Naive thymus-derived CD8-positive, alpha-beta T cell (primary cell): ENCODE data around the gene KCNH5. TPM values are rescaled to one million over a fixed set of nuclear protein-coding genes. Genes with fewer than 3 reads are reported as not detected.

Experiments used
- ATAC-seq, 2 donors: fragments of 150-1000 bp; cut with Tn5 transposase in 1 of 2; sonication (Bioruptor Pico), chemical (Tn5 transposase) in 1 of 2; 1 replicate in 1 of 2; 2 replicates in 1 of 2; pipeline ENCODE4 v1.10.0; 2021; ENCODE audit warnings: mild to moderate bottlenecking in 2 of 2, moderate library complexity in 2 of 2
- POLR2A ChIA-PET: fragments of 350-600 bp; sonication (Branson Sonifier 250); formaldehyde crosslinking; loops from one replicate; lab custom pipeline; 2021; ENCODE audit warnings: antibody characterized with exemption; lab: Charles Lee
- DNase-seq, 10 donors: peaks; one replicate each; pipeline versions ENCODE4 v3.0.0 to v3.0.0-alpha.2; 2020 to 2022
- H3K27ac Mint-ChIP-seq, 10 donors: one replicate each; pipeline ENCODE4 v1.8.0; 2020 to 2022; ENCODE audit warnings: mild to moderate bottlenecking in 10 of 10, mixed read lengths in 10 of 10, moderate library complexity in 4 of 10, inconsistent platforms in 1 of 10
- H3K27me3 Mint-ChIP-seq, 5 donors: one replicate each; pipeline ENCODE4 v1.8.0; 2021 to 2022; ENCODE audit warnings: mixed read lengths in 5 of 5
- H3K36me3 Mint-ChIP-seq, 3 donors: one replicate each; pipeline ENCODE4 v1.8.0; 2020 to 2022; ENCODE audit warnings: mixed read lengths in 3 of 3, mild to moderate bottlenecking in 2 of 3, inconsistent platforms in 1 of 3
- H3K4me1 Mint-ChIP-seq, 4 donors: one replicate each; pipeline ENCODE4 v1.8.0; 2021 to 2022; ENCODE audit warnings: mixed read lengths in 4 of 4
- H3K4me3 Mint-ChIP-seq, 10 donors: one replicate each; pipeline ENCODE4 v1.8.0; 2020 to 2022; ENCODE audit warnings: mild to moderate bottlenecking in 10 of 10, mixed read lengths in 10 of 10, moderate library complexity in 6 of 10, inconsistent platforms in 1 of 10
- H3K9me3 Mint-ChIP-seq, 9 donors: one replicate each; pipeline ENCODE4 v1.8.0; 2020 to 2022; ENCODE audit warnings: mixed read lengths in 9 of 9, mild to moderate bottlenecking in 3 of 9, inconsistent platforms in 1 of 9, moderate library complexity in 1 of 9
- polyA plus RNA-seq, 3 donors: library from polyadenylated mRNA; unstranded; fragments of 300-500 nt; fragmentation: Illumina TruSeq; gene quantifications; one replicate each; pipeline ENCODE4 v1.2.3, GENCODE V29; 2021
- total RNA-seq, 8 experiments: library from RNA in 2 of 8; stranded (reverse) in 2 of 8; gene quantifications; one replicate each; pipeline ENCODE4 v1.2.3 and lab custom pipeline; 2021 to 2026

The KCNH5 gene
- total and polyA plus RNA-seq, 5 experiments from 2014 or later: not detected

DNA sequence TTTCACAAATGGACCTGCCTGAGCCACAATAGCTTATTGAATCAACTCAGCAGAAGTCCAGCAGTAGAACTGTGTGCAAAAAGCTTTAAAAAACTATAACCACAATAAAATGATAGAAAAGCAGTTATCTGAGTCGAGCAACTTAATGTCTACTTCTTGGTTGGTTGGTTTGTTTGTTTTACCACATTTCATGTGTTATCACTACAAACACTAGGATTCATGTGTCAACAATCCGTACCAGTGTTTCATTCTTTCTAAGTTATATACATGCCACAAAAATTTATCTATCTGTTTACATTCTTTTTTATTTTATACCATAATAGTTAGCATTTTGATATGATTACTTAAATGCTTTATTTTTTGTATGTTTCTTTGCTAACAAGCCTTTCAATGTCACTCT, 339.0 kb downstream of the KCNH5 start:
- no peaks in the 10 kb centered on the region for H3K36me3 Mint-ChIP-seq
- ATAC-seq (no peak), DNase-seq (no peak)
- H3K27me3 Mint-ChIP-seq: no peaks in the 10 kb centered on the region
- peaks cover 0 to 2% (median 0%) of the 10 kb centered on the region in 9 donors for H3K9me3 Mint-ChIP-seq
- no peak overlapping the region for H3K27ac Mint-ChIP-seq
- H3K4me3 Mint-ChIP-seq: no peak overlapping the region
- H3K4me1 Mint-ChIP-seq: no peaks in the 10 kb centered on the region
- POLR2A ChIA-PET: no interaction called here

DNA sequence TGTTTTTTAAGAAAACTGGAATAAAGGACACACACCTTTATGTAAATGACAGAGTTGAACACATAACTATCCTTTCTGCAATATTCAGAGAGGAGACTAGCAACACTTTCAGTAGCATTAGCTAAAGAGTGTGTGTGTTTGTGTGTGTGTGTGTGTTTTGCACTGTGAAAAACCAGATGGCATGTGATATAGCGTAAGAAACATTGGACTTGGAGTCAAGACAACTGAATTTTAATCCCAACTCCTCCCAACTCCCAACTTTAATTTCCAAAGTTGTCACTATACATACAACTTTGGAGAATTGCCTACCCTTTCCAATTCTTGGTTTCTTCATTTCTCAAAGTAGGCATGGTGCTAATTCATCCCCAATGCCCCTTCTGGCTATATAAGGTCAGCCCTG, 347.8 kb downstream of the KCNH5 start:
- no peaks in the 10 kb centered on the region for H3K36me3 Mint-ChIP-seq
- DNase-seq: no peak
- H3K27me3 Mint-ChIP-seq: peaks cover 0 to 1% (median 0%) of the 10 kb centered on the region in 5 donors
- POLR2A ChIA-PET: no interaction called here
- H3K4me1 Mint-ChIP-seq: no peaks in the 10 kb centered on the region
- no peak overlapping the region for H3K27ac Mint-ChIP-seq
- H3K9me3 Mint-ChIP-seq: peaks cover 0 to 9% (median 0%) of the 10 kb centered on the region in 9 donors
- H3K4me3 Mint-ChIP-seq: no peak overlapping the region
- ATAC-seq: no peak

DNA sequence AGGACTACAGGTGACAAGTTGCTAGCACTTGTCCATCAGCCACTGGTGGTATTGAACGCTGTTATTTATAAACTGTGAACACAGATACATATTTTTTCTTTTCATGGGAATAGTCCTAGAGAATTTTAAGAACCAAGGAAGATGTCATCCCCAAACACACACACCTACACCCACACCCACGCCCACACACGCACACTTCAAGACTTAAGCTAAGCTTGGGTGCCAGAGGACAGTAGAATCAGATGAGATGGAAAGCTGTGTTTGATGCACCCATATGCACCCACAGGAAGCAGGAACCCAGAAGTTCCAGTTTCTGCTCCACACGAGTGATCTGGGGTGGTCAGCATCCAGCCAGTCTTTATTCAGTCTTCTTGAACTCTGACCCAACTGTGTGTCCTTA, 348.3 kb downstream of the KCNH5 start:
- no peaks in the 10 kb centered on the region for H3K4me1 Mint-ChIP-seq
- H3K36me3 Mint-ChIP-seq: no peaks in the 10 kb centered on the region
- POLR2A ChIA-PET: no interaction called here
- H3K4me3 Mint-ChIP-seq: no peak overlapping the region
- H3K27ac Mint-ChIP-seq: no peak overlapping the region
- peaks cover 0 to 1% (median 0%) of the 10 kb centered on the region in 5 donors for H3K27me3 Mint-ChIP-seq
- ATAC-seq: no peak
- H3K9me3 Mint-ChIP-seq: peaks cover 0 to 11% (median 0%) of the 10 kb centered on the region in 9 donors
- DNase-seq: no peak

DNA sequence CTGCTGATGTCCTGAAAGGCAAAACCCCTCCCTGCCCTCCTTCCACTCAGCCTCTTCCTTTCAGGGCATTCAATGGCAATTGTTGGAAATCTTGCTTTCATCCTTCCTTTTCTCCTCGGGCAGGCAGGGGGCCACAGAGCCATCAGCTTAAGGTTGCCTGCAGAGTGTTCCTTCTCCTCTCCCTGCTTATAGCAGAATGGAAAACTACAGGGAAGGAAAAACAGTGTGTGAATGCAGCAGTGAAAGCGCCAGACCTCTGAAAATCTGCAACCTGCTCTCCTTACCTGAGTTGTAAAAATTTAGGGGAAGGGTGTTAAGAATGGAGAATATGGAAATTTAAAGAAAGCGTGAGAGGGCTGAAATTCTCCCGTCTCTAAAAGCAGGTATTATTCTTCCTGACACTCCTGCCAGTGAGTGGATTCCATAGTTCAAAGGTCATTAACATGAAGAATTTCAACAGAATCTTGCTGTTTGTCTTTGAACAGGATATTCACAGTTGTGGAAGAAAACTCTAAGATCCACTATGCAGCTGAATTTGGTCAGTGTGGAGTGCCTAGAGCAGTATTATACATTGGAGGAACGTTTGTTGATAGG, 348.8 kb downstream of the KCNH5 start:
- Mint-ChIP-seq H3K9me3 (peaks cover 0 to 12% (median 0%) of the 10 kb centered on the region in 9 donors), H3K36me3 (no peaks in the 10 kb centered on the region), H3K4me1 (no peaks in the 10 kb centered on the region), H3K27me3 (peaks cover 0 to 1% (median 0%) of the 10 kb centered on the region in 5 donors), H3K27ac (no peak overlapping the region), H3K4me3 (no peak overlapping the region)
- no peak for DNase-seq
- no peak for ATAC-seq
- POLR2A ChIA-PET: no interaction called here

DNA sequence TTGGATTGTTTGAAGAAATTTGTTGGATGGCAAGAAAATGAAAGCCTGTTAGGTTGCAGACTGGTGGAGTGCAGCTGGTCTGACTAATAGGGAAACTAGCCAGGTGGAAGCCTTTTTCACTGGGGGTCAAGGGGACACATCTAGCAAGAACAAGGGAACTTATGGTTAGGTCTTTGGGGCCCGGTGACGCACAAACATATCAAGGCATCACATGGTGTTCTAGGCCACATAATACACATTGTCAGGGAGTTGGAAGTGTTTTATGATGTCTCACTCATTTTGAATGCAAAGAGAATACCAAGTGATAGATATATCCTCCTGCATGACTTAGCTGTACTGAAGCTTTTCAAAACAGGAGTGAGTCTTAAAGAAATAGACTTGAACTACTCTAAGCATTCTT, 351.2 kb downstream of the KCNH5 start:
- Mint-ChIP-seq H3K27me3 (peaks cover 0 to 1% (median 0%) of the 10 kb centered on the region in 5 donors), H3K27ac (no peak overlapping the region), H3K9me3 (peaks cover 0 to 12% (median 1%) of the 10 kb centered on the region in 9 donors), H3K36me3 (no peaks in the 10 kb centered on the region), H3K4me1 (no peaks in the 10 kb centered on the region), H3K4me3 (no peak overlapping the region)
- ATAC-seq: no peak
- POLR2A ChIA-PET: no interaction called here
- no peak for DNase-seq

DNA sequence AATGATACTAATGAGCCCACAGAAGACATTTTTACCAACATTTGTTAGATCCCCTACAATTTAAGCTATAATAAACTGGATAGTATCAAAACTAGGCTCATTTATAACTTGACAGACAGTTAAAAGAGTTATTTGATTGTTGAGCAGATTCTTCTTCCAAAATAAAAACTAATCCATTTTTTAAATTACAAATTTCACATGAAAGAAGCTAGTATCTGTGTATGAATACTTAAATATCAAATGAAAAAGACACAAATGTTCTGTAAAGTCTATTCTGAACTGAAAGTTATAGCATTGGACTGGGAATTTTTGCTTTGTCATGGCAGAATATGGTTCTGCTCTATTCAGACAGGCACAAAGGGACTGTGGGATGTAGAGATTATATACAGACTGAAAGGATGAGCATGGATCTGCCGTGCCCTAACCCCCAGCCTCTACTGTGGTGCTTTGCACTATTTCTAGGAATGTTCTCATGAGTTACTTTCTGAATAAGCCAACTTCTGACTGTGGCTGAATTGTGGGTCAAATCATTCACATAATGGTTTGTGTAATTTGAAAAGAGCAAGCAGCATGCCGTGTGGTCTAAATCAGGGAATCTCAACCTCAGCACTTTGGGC, 352.7 kb downstream of the KCNH5 start:
- H3K36me3 Mint-ChIP-seq: no peaks in the 10 kb centered on the region
- ATAC-seq (no peak), DNase-seq (no peak)
- peaks cover 0 to 1% (median 0%) of the 10 kb centered on the region in 5 donors for H3K27me3 Mint-ChIP-seq
- H3K9me3 Mint-ChIP-seq: peaks cover 0 to 13% (median 8%) of the 10 kb centered on the region in 9 donors
- no peaks in the 10 kb centered on the region for H3K4me1 Mint-ChIP-seq
- H3K4me3 Mint-ChIP-seq: no peak overlapping the region
- H3K27ac Mint-ChIP-seq: no peak overlapping the region
- POLR2A ChIA-PET: no interaction called here

DNA sequence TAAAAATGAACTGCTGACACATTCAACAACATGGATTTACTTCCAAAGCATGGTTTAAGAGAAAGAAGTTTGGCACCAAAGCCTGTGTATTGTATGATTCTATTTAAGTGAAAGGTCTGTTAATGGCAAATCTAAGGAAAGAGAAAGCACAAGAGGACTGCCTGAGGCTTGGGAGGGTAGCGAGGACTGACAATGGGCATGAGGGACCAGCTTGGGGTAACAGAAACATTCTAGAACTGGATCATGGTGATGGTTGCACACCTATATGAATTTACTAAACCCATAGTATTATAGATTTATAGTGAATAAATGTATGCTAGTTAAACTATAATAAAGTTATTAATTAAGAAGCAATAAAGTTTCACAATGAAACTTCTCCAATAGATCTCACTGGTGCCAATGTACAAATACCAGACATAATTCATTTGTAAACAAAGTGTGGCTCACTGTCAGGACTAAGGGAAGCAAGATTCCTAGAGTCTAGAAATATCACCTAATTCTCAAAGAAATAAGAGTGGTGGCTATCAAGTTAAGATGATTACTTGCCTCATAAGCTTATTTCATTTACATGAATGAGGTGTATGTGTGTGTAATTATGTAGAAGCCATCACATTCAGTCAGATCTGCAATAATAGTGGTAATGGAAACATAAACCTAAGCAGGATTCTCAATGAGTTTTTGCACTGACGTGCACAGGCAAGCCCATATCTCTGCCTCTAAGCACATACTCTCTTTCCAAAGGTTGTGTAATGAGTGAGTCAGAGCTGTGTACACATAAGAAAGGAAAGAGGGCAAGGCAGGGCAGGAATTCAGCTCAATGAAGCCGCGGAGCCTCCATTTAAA, 353.4 kb downstream of the KCNH5 start:
- POLR2A ChIA-PET: no interaction called here
- ATAC-seq (no peak), DNase-seq (no peak)
- Mint-ChIP-seq H3K9me3 (peaks cover 0 to 21% (median 9%) of the 10 kb centered on the region in 9 donors), H3K4me3 (no peak overlapping the region), H3K36me3 (no peaks in the 10 kb centered on the region), H3K27ac (no peak overlapping the region), H3K4me1 (no peaks in the 10 kb centered on the region), H3K27me3 (peaks cover 0 to under 1% (median 0%) of the 10 kb centered on the region in 5 donors)

DNA sequence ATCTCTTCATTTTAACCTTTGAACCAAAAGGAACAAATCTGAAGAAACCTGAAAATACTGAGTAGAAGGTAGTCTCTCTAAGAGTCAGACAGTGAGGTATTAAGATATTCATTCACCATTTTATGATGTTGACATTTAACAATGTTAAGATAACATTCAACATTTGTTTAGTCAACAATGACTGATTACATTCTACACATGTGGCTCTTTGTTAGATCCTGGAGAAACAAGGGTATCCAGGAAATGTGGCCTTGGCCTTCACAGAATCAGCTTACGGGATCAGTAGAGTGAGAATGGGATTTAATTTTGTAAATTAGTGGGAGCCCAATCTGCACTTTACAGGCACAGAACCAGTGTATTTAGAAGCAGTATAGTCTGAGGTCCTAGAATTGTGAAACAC, 355.5 kb downstream of the KCNH5 start:
- Mint-ChIP-seq H3K27me3 (no peaks in the 10 kb centered on the region), H3K4me3 (no peak overlapping the region), H3K4me1 (no peaks in the 10 kb centered on the region), H3K36me3 (no peaks in the 10 kb centered on the region), H3K27ac (no peak overlapping the region), H3K9me3 (peaks cover 0 to 22% (median 11%) of the 10 kb centered on the region in 9 donors)
- DNase-seq (no peak), ATAC-seq (no peak)
- POLR2A ChIA-PET: no interaction called here

DNA sequence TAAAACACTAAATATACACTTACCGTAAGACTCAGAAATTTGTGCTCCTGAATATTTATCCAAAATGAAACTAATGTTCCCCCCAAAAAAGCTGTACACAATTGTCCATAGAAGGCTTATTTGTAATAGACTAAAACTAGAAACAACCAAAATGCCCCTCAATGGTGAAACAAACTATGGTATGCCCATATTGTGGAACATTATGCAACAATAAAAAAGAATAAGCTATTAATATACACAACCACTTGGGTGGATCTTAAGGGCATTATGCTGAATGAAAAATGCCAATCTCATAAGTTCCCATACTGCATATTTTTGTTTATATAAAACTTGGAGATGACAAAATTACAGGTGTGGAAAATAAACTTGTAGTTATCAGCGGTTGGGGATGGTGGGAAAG, 357.4 kb downstream of the KCNH5 start:
- POLR2A ChIA-PET: no interaction called here
- H3K9me3 Mint-ChIP-seq: peaks cover 0 to 24% (median 11%) of the 10 kb centered on the region in 9 donors
- no peaks in the 10 kb centered on the region for H3K4me1 Mint-ChIP-seq
- no peak overlapping the region for H3K27ac Mint-ChIP-seq
- ATAC-seq: no peak
- H3K36me3 Mint-ChIP-seq: no peaks in the 10 kb centered on the region
- H3K27me3 Mint-ChIP-seq: no peaks in the 10 kb centered on the region
- DNase-seq: no peak
- H3K4me3 Mint-ChIP-seq: no peak overlapping the region

DNA sequence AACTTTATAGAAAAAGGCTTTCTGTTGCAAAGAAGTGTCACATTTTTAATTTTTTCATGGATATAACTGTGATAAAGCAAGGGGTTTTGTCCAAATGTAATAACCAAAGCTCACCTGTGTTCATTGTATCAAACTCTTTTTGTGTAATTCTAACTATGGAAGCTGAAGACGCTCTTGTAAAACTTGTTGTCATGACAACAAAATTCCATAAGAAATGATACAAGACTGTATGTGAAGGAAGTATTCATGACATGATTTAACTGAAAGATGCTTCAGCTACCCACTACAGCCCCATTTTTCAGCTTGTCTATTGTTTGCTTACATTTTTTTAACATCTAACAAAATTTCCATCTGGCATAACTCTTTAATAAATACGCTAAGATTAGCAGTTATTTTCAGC, 360.9 kb downstream of the KCNH5 start:
- Mint-ChIP-seq H3K27ac (no peak overlapping the region), H3K4me1 (no peaks in the 10 kb centered on the region)

DNA sequence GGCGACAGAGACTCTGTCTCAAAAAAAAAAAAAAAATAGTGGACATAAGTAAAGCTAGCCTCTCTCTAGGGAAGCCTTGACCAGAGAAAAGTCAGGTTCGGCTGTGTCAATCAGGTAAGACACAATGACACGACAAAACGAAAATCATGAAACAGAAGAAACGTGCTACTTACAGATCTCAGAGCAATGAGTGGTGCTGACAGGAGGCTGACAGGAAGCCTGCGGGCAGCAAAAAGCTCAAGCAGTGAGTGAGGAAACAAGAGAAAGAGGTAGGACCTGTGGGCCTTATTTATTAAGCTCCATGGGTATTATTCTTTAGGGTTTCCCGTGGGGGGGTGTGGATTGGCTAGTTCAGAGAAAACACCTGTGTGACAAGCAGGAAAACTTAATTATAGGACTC, 363.1 kb downstream of the KCNH5 start:
- peaks cover 0 to 31% (median 7%) of the 10 kb centered on the region in 9 donors for H3K9me3 Mint-ChIP-seq
- DNase-seq: no peak
- H3K27me3 Mint-ChIP-seq: no peaks in the 10 kb centered on the region
- no peaks in the 10 kb centered on the region for H3K4me1 Mint-ChIP-seq
- H3K27ac Mint-ChIP-seq: no peak overlapping the region
- no peak overlapping the region for H3K4me3 Mint-ChIP-seq
- POLR2A ChIA-PET: no interaction called here
- no peak for ATAC-seq
- H3K36me3 Mint-ChIP-seq: no peaks in the 10 kb centered on the region

More for the DNA sequence above, 360.9 kb downstream of the KCNH5 start:
- H3K4me3 Mint-ChIP-seq: no peak overlapping the region
- H3K36me3 Mint-ChIP-seq: no peaks in the 10 kb centered on the region
- H3K9me3 Mint-ChIP-seq: peaks cover 0 to 34% (median 13%) of the 10 kb centered on the region in 9 donors
- no peak for ATAC-seq
- POLR2A ChIA-PET: no interaction called here
- no peak for DNase-seq
- H3K27me3 Mint-ChIP-seq: no peaks in the 10 kb centered on the region

DNA sequence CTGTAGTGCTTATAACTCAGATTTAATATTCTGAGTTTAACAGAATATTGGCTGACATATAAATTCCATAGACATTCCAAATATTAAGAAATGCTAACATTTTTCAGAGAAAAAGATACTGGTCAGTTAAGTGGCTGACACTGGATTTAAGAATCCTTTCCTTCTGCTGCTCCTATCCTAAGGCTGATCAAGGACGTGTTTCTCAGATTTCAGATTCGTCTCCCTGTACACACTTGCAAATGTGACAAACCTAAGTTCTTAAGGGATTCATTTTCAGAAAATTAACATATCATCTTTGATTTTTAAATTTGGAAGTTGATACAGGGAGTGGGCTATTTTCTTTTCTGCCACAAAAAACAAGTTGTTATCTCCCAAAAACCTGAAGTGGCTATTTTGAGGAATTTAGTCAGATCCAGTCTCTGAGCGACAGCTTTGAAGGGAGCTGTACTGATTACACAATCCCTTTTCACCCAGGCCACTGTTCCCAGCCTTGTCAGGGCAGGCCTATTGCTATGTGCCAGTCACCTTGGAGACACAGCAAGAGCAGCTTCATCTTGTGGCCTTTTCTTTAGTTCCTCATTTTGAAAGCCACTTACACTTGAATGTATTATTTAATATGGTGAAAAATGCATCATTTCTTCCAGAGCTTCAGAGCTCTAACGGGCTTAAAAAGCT, 370.6 kb downstream of the KCNH5 start:
- H3K27me3 Mint-ChIP-seq: peaks cover 0 to 4% (median 0%) of the 10 kb centered on the region in 5 donors
- POLR2A ChIA-PET: no interaction called here
- H3K9me3 Mint-ChIP-seq: peaks cover 0 to 14% (median 2%) of the 10 kb centered on the region in 9 donors
- ATAC-seq (no peak), DNase-seq (no peak)
- H3K4me1 Mint-ChIP-seq: no peaks in the 10 kb centered on the region
- H3K36me3 Mint-ChIP-seq: no peaks in the 10 kb centered on the region
- no peak overlapping the region for H3K4me3 Mint-ChIP-seq
- no peak overlapping the region for H3K27ac Mint-ChIP-seq
